GM13976 (cell line): Measurements from ENCODE around the gene DNMT3B.
A peak's percentile ranks its signal among the peaks of the same experiment; 100 is the strongest.

Experiments used
- DNase-seq: peaks from one replicate; pipeline ENCODE4 v3.0.0; 2012; ENCODE audit warnings: low spot score
- in situ Hi-C: fragments of 300-500 bp; cut with MboI; formaldehyde crosslinking; loops from one replicate; pipeline ENCODE4 v1.12.0; 2022; ENCODE audit warnings: low sequenced_read_pairs, mixed read lengths, inconsistent platforms; ENCODE audit not compliant: unreplicated experiment
- TF ChIP-seq, protein P1 (sequence below): IDR thresholded peaks from 2 replicates; pipeline ENCODE4 v1.5.1; 2012; ENCODE audit warnings: borderline replicate concordance, mild to moderate bottlenecking; ENCODE audit not compliant: insufficient read depth; ENCODE audit errors: extremely low read depth, missing control alignments, control extremely low read depth

Gene DNMT3B

DNA sequence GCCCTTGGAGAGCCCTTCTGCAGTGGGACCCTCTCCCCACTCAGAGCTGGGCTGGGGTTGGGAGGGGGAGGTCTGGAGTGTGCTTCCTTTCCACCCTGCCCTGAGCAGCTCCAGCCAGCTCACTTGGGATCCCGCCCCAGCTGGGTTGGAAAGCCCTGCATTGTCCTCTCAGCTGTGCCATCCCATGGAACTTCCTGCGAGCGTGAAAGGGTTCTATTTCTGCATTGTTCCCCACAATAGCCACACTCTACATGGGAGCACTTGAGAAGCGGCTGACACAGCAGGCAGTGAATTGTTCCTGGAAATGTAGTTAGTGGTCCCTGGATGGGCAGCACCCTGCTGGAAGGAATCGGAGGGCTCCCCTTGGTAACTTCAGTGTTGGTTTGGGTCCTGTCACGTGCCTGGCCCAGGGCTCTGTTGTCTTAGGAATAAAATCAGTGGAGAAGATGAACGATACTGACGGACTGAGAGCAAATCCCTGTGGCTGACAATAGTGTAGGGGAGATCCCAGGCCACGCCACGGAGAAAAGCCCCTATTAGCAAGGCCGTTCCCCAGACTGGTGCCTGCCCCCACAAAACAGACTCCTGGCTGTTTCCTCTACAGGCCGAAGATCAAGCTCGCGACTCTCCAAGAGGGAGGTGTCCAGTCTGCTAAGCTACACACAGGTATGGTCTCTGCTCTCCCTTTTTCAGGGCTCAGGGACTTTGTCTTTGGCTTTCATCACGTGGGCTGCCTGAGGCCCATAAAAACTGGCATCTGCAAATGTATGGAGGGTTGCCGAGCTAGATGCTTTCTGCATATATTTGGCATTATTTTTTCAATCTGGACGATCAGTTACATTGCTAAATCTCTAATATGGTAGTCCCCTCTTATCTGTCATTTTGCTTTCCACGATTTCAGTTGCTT is 18.8 kb downstream of the DNMT3B start:
- DNase-seq, result no peak
- in situ Hi-C loops, result loop anchor here (10.0 kb wide), 1 partner anchor 106 kb away; the partner anchor contains the start of gene C20orf203
- TF ChIP-seq, protein P1, sequence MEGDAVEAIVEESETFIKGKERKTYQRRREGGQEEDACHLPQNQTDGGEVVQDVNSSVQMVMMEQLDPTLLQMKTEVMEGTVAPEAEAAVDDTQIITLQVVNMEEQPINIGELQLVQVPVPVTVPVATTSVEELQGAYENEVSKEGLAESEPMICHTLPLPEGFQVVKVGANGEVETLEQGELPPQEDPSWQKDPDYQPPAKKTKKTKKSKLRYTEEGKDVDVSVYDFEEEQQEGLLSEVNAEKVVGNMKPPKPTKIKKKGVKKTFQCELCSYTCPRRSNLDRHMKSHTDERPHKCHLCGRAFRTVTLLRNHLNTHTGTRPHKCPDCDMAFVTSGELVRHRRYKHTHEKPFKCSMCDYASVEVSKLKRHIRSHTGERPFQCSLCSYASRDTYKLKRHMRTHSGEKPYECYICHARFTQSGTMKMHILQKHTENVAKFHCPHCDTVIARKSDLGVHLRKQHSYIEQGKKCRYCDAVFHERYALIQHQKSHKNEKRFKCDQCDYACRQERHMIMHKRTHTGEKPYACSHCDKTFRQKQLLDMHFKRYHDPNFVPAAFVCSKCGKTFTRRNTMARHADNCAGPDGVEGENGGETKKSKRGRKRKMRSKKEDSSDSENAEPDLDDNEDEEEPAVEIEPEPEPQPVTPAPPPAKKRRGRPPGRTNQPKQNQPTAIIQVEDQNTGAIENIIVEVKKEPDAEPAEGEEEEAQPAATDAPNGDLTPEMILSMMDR, result no peak

GRCh38 chr20:32784369-32785080 is 22.3 kb downstream of the DNMT3B start:
- TF ChIP-seq, protein P1, result no peak
- DNase-seq, result no peak
- in situ Hi-C loops, result loop anchor here (10.0 kb wide), 1 partner anchor 110 kb away; the partner anchor contains the start of gene C20orf203

- TF ChIP-seq, protein P1, result no peak
- in situ Hi-C loops, result loop anchor here (10.0 kb wide), 1 partner anchor 111 kb away; the partner anchor contains the start of gene C20orf203
- no peak for DNase-seq
These were observed 24.0 kb downstream of the DNMT3B start for GRCh38 chr20:32786059-32786760.

DNA sequence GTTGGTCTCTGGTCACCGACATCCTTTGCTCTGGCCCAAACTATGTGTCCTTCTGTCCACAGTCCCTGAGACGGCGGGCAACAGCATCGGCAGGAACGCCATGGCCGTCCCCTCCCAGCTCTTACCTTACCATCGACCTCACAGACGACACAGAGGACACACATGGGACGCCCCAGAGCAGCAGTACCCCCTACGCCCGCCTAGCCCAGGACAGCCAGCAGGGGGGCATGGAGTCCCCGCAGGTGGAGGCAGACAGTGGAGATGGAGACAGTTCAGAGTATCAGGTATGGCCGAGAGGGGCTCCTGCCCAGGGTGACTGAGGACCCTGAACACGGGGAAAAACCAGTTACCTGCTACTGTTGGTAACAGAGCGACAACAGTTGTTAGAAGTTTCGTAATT is 25.0 kb downstream of the DNMT3B start:
- in situ Hi-C loops, result loop anchor here (10.0 kb wide), 1 partner anchor 112 kb away; the partner anchor contains the start of gene C20orf203
- DNase-seq, result no peak
- TF ChIP-seq, protein P1, result no peak

DNA sequence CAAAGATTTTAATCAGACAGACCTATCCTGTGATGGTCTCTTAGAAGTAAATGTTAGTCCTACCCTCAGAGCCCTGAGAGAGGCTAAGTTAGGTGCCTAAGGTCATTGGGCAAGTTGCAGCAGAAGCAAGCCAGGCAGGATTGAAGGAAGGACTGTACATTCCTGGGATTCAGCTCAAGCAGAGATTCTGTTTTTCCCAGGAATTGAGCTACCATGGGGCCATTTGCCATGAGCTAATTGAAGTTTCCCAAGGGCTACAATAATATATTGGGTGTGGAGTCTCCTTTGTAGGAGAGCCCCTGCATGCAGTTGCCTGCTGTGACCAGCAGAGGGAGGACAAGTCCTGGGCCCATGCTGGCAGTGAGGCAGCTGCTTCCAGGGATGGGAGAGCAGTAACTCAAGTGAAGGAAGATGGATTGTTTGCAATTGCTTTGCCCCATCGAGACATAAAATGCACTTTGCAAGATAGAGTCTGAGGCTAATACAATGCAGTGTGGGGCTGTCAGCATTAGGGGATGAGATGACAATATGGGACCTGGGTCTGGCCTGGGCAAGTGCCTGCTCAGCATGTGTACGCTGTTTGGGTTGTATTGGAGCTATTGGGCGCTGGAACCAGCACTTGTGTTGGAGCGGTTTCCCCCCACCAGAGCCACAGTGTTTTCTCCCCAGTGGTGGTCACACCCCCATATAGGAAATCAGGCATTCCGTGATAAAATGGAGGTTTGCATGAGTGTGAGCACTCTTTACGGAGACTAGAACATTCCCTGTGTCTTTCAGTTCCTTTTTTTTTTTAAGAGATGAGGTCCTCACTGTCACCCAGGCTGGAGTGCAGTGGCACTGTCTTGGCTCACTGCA is 27.9 kb downstream of the DNMT3B start:
- DNase-seq, result peak; percentile 88

More for the DNA sequence above, 27.9 kb downstream of the DNMT3B start:
- in situ Hi-C loops, result loop anchor here (10.0 kb wide), 1 partner anchor 115 kb away; the partner anchor contains the start of gene C20orf203
- TF ChIP-seq, protein P1, result peak; percentile 97
